Vagina (tissue), 2 donors: ENCODE measurements around the gene KRTAP4-16.

Source experiments
- POLR2A ChIP-seq, 2 donors: fragments of 450-650 bp; IDR thresholded peaks; one replicate each; pipeline ENCODE4 v1.6.1; 2017; ENCODE audit warnings: antibody characterized with exemption in 2 of 2, mild to moderate bottlenecking in 2 of 2, moderate library complexity in 2 of 2
- TF ChIP-seq, protein P1 (sequence below), 3 experiments: fragments of 450-650 bp in 2 of 3; fragments of 200-600 bp in 1 of 3; sonication (generic) in 1 of 3; IDR thresholded peaks; one replicate each; pipeline ENCODE4 v1.5.1; 2017 to 2019; ENCODE audit warnings: antibody characterized with exemption in 3 of 3, mild to moderate bottlenecking in 2 of 3, moderate library complexity in 2 of 3

DNA sequence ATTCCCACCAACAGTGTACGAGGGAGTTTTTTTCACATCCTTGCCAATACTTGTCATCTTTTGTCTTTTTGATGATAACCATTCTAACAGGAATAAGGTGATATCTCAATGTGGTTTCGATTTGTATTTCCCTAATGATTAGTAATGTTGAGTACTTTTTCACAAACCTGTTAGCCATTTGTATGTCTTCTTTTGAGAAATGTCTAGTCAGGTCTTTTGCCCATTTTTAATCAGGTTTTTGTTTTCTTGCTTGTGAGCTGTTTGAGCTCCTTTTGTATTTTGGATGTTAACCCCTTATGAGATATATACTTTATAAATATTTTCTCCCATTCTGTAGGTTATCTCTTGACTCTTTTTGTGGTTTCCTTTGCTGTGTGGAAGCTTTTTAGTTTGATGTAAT is 49.5 kb upstream of the KRTAP4-16 start:
- TF ChIP-seq, protein P1, sequence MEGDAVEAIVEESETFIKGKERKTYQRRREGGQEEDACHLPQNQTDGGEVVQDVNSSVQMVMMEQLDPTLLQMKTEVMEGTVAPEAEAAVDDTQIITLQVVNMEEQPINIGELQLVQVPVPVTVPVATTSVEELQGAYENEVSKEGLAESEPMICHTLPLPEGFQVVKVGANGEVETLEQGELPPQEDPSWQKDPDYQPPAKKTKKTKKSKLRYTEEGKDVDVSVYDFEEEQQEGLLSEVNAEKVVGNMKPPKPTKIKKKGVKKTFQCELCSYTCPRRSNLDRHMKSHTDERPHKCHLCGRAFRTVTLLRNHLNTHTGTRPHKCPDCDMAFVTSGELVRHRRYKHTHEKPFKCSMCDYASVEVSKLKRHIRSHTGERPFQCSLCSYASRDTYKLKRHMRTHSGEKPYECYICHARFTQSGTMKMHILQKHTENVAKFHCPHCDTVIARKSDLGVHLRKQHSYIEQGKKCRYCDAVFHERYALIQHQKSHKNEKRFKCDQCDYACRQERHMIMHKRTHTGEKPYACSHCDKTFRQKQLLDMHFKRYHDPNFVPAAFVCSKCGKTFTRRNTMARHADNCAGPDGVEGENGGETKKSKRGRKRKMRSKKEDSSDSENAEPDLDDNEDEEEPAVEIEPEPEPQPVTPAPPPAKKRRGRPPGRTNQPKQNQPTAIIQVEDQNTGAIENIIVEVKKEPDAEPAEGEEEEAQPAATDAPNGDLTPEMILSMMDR (IDR thresholded peaks at IDR 0.05), result no peak
- no peak for TF ChIP-seq POLR2A (IDR thresholded peaks at IDR 0.05)
